K562 (cell line): ENCODE results near the gene SLC48A1. TPM values are rescaled to one million over a fixed set of nuclear protein-coding genes. Genes with fewer than 3 reads are reported as not detected.
A peak's percentile ranks its signal among the peaks of the same experiment; 100 is the strongest.

Experiments
- CAMTA2 ChIP-seq: fragments of 250-450 bp; sonication (Bioruptor Pico); conservative IDR thresholded peaks from 2 replicates; pipeline ENCODE4 v1.5.1; 2022
- CHD4 ChIP-seq: fragments of 200-600 bp; sonication (generic); IDR thresholded peaks from 3 replicates; pipeline ENCODE4 v1.6.1; 2012; ENCODE audit warnings: low read depth, mild to moderate bottlenecking, mixed read lengths, low read length, inconsistent platforms; ENCODE audit not compliant: insufficient read depth, insufficient replicate concordance, poor library complexity, severe bottlenecking
- CXXC5 ChIP-seq: fragments of 250-450 bp; sonication (Bioruptor Pico); IDR thresholded peaks from 2 replicates; pipeline ENCODE4 v1.8.0; 2022; ENCODE audit warnings: inconsistent platforms, mild to moderate bottlenecking, moderate library complexity
- FOXJ3 ChIP-seq: sonication (generic); formaldehyde crosslinking; IDR thresholded peaks from 2 replicates; pipeline ENCODE4 v1.4.0; 2020; ENCODE audit warnings: mild to moderate bottlenecking, missing genetic modification reagents
- KDM1A ChIP-seq, 2 experiments: fragments of 450-650 bp; IDR thresholded peaks; 2 replicates each; pipeline ENCODE4 v1.6.1; 2016; ENCODE audit warnings: mild to moderate bottlenecking in 2 of 2
- NFE2 ChIP-seq: IDR thresholded peaks from 2 replicates; pipeline ENCODE4 v1.6.1; 2014; ENCODE audit warnings: antibody characterized with exemption, low read depth
- NR3C1 ChIP-seq: sonication (generic); formaldehyde crosslinking; IDR thresholded peaks from 2 replicates; pipeline ENCODE4 v1.8.1; 2022; ENCODE audit warnings: missing genetic modification reagents
- PTTG1 ChIP-seq: fragments of 450-650 bp; IDR thresholded peaks from 2 replicates; pipeline ENCODE4 v1.6.1; 2016; ENCODE audit warnings: low read depth, mild to moderate bottlenecking, missing genetic modification characterization, missing compliant biosample characterization
- SETDB1 ChIP-seq: IDR thresholded peaks from one replicate; pipeline ENCODE4 v1.6.1; 2012; ENCODE audit warnings: low read length, control low read depth, inconsistent platforms
- SIN3A ChIP-seq, 2 experiments: fragments of 150-350 bp in 1 of 2; IDR thresholded peaks; 2 replicates each; pipeline ENCODE4 v1.6.1; 2011 to 2016; ENCODE audit warnings: borderline replicate concordance in 2 of 2, low read depth in 2 of 2, low read length in 2 of 2, mild to moderate bottlenecking in 2 of 2, moderate library complexity in 2 of 2; ENCODE audit not compliant: control insufficient read depth in 1 of 2
- SIX5 ChIP-seq, 2 experiments: IDR thresholded peaks; 2 replicates each; pipeline ENCODE4 v1.6.1; 2011; ENCODE audit warnings: low read length in 2 of 2, borderline replicate concordance in 1 of 2, low read depth in 1 of 2, mild to moderate bottlenecking in 1 of 2, moderate library complexity in 1 of 2; ENCODE audit not compliant: insufficient read depth in 1 of 2
- ZFP30 ChIP-seq: fragments of 250-450 bp; sonication (Bioruptor Pico); IDR thresholded peaks from 2 replicates; pipeline ENCODE4 v1.8.0; 2022; ENCODE audit warnings: moderate library complexity, mild to moderate bottlenecking, inconsistent platforms, borderline replicate concordance
- ZNF444 ChIP-seq: fragments of 250-450 bp; sonication (Bioruptor Pico); IDR thresholded peaks from 2 replicates; pipeline ENCODE4 v1.4.0; 2020; ENCODE audit warnings: mild to moderate bottlenecking, moderate library complexity
- polyA plus RNA-seq, 8 experiments: library from polyadenylated mRNA; depleted of rRNA in 4 of 8; stranded (reverse) in 5 of 8; unstranded in 3 of 8; fragments of >200 nt; fragmentation: Nextera tagmentation in 2 of 8; fragmentation: Illumina TruSeq in 1 of 8; extraction: Ambion mirVana in 2 of 8; extraction: Trizol in 1 of 8; gene quantifications; 2 replicates each; pipeline versions ENCODE4 v1.2.1 to v1.2.3, GENCODE V29; 2011 to 2014; ENCODE audit warnings: inconsistent platforms in 1 of 8, missing spikeins in 1 of 8
- total RNA-seq, 7 experiments: library from RNA; depleted of rRNA in 6 of 7; stranded (reverse); fragments of >200 nt in 6 of 7; fragmentation: Illumina TruSeq in 2 of 7; extraction: Trizol in 2 of 7; gene quantifications; 2 replicates each; pipeline versions ENCODE4 v1.2.1 to v1.2.3, GENCODE V29; 2011 to 2021; ENCODE audit warnings: low replicate concordance in 1 of 7
- TF ChIP-seq, protein P1 (sequence below): IDR thresholded peaks from 2 replicates; pipeline ENCODE4 v1.6.1; 2011; ENCODE audit warnings: borderline replicate concordance, low read depth, mild to moderate bottlenecking, moderate library complexity, low read length; ENCODE audit not compliant: insufficient read depth, poor library complexity, severe bottlenecking
- TF ChIP-seq, protein P2 (sequence below): fragments of 200-800 bp; sonication (Bioruptor generic); IDR thresholded peaks from 2 replicates; pipeline ENCODE4 v1.6.1; 2017; ENCODE audit warnings: missing genetic modification characterization, missing compliant biosample characterization
- TF ChIP-seq, protein P3 (sequence below): sonication (generic); formaldehyde crosslinking; IDR thresholded peaks from 2 replicates; pipeline ENCODE4 v1.8.0; 2022; ENCODE audit warnings: missing genetic modification reagents, mild to moderate bottlenecking, moderate library complexity, borderline replicate concordance
- TF ChIP-seq, protein P4 (sequence below): fragments of 450-650 bp; formaldehyde crosslinking; IDR thresholded peaks from 2 replicates; pipeline ENCODE4 v1.4.0; 2022; ENCODE audit warnings: missing genetic modification characterization
- TF ChIP-seq, protein P5 (sequence below): sonication (generic); formaldehyde crosslinking; IDR thresholded peaks from 2 replicates; pipeline ENCODE4 v1.8.0; 2023; ENCODE audit warnings: mild to moderate bottlenecking, missing genetic modification reagents

The SLC48A1 gene
- total and polyA plus RNA-seq, 9 of the 15 experiments (the other 6 are each of a cell fraction or from before 2014, with no cell fraction given), result 10.7 to 37.5 (median 18.7) TPM

DNA sequence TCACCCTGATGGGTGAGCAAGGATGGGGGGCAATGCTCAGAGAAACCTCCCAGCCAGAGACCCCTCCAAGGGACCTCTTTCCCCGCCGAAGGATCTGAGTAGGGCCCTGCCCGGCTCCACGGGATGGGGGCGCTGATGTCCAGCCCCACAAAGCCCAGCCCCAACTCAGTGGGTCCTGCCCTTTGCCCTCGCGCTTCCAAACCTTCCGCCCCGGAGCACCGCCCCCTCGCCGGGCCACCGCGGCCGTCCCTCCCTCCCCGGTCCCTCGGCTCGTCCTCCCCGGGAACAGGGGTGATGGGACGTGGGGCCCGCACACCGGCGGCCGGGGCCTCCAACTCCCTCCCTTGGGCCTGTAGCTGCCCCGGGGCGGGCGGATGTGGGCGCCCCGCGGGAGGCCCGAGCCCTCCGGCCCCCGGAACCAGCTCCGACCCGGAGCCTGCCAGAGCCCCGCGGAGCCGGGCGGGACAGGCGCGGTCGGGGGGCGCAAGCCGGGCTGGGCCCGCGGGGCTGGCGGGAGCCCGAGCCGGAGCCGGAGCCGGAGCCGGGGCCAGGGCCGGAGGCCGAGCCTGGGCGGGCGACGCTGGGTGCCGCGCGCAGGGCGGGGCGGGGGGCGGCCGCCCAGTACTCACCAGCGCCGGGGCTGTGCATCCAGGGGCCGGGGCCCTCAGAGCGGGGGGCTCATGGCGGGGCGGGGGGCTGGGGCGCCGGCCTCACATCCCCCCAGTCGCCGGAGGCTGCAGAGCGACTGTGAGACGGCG lies 46.3 kb downstream of the SLC48A1 start (continued):
- TF ChIP-seq KDM1A (IDR thresholded peaks at IDR 0.05) (no peak), SETDB1 (no peak), CHD4 (no peak), ZNF444 (CRISPR knock-in tag) (no peak), PTTG1 (tag) (no peak), NR3C1 (CRISPR knock-in tag) (no peak), CXXC5 (CRISPR knock-in tag) (0 out of 2 replicates have a peak, but pooled peaks have one; percentile 37), FOXJ3 (CRISPR knock-in tag) (no peak), SIX5 (IDR thresholded peaks at IDR 0.05; ENCODE audit: borderline replicate concordance in 1 of 2, insufficient read depth in 1 of 2, low read depth in 1 of 2, low read length in 2 of 2) (no peak), ZFP30 (CRISPR knock-in tag) (no peak), CAMTA2 (CRISPR knock-in tag) (no peak), SIN3A (IDR thresholded peaks at IDR 0.05; ENCODE audit: borderline replicate concordance in 2 of 2, control insufficient read depth in 1 of 2, low read depth in 2 of 2, low read length in 2 of 2) (0 out of 4 replicates have a peak, but pooled peaks of 1 of the 2 experiments have one; percentile 19), NFE2 (no peak)
- TF ChIP-seq, protein P1, sequence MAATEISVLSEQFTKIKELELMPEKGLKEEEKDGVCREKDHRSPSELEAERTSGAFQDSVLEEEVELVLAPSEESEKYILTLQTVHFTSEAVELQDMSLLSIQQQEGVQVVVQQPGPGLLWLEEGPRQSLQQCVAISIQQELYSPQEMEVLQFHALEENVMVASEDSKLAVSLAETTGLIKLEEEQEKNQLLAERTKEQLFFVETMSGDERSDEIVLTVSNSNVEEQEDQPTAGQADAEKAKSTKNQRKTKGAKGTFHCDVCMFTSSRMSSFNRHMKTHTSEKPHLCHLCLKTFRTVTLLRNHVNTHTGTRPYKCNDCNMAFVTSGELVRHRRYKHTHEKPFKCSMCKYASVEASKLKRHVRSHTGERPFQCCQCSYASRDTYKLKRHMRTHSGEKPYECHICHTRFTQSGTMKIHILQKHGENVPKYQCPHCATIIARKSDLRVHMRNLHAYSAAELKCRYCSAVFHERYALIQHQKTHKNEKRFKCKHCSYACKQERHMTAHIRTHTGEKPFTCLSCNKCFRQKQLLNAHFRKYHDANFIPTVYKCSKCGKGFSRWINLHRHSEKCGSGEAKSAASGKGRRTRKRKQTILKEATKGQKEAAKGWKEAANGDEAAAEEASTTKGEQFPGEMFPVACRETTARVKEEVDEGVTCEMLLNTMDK, result no peak
- TF ChIP-seq, protein P2, sequence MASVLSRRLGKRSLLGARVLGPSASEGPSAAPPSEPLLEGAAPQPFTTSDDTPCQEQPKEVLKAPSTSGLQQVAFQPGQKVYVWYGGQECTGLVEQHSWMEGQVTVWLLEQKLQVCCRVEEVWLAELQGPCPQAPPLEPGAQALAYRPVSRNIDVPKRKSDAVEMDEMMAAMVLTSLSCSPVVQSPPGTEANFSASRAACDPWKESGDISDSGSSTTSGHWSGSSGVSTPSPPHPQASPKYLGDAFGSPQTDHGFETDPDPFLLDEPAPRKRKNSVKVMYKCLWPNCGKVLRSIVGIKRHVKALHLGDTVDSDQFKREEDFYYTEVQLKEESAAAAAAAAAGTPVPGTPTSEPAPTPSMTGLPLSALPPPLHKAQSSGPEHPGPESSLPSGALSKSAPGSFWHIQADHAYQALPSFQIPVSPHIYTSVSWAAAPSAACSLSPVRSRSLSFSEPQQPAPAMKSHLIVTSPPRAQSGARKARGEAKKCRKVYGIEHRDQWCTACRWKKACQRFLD (CRISPR knock-in tag), result no peak
- TF ChIP-seq, protein P3, sequence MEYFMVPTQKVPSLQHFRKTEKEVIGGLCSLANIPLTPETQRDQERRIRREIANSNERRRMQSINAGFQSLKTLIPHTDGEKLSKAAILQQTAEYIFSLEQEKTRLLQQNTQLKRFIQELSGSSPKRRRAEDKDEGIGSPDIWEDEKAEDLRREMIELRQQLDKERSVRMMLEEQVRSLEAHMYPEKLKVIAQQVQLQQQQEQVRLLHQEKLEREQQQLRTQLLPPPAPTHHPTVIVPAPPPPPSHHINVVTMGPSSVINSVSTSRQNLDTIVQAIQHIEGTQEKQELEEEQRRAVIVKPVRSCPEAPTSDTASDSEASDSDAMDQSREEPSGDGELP (CRISPR knock-in tag), result no peak
- TF ChIP-seq, protein P4, sequence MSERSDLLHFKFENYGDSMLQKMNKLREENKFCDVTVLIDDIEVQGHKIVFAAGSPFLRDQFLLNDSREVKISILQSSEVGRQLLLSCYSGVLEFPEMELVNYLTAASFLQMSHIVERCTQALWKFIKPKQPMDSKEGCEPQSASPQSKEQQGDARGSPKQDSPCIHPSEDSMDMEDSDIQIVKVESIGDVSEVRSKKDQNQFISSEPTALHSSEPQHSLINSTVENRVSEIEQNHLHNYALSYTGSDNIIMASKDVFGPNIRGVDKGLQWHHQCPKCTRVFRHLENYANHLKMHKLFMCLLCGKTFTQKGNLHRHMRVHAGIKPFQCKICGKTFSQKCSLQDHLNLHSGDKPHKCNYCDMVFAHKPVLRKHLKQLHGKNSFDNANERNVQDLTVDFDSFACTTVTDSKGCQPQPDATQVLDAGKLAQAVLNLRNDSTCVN (CRISPR knock-in tag), result no peak
- TF ChIP-seq, protein P5, sequence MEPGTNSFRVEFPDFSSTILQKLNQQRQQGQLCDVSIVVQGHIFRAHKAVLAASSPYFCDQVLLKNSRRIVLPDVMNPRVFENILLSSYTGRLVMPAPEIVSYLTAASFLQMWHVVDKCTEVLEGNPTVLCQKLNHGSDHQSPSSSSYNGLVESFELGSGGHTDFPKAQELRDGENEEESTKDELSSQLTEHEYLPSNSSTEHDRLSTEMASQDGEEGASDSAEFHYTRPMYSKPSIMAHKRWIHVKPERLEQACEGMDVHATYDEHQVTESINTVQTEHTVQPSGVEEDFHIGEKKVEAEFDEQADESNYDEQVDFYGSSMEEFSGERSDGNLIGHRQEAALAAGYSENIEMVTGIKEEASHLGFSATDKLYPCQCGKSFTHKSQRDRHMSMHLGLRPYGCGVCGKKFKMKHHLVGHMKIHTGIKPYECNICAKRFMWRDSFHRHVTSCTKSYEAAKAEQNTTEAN (CRISPR knock-in tag), result no peak
